GM18858 (cell line): ENCODE results near the gene NKAIN1.
"Not testable (repeated sequence)": the region's sequence is repeated elsewhere in the genome, so short reads cannot be mapped to it uniquely, and the experiment has no call there.

ENCODE experiments used
- ATAC-seq: cut with Tn5 transposase; IDR thresholded peaks from one replicate; pipeline ENCODE4 v1.9.1; 2021; ENCODE audit not compliant: unreplicated experiment

The NKAIN1 gene

GRCh38 chr1:31239653-31240241 lies at the start of gene NKAIN1:
TSS of gene NKAIN1 (minus strand) at chr1:31239887. CDS start at chr1:31239547, 340 bp downstream.
- no peak for ATAC-seq

- ATAC-seq: no peak
Observed at GRCh38 chr1:31289021-31289420, 49.3 kb upstream of the NKAIN1 start.

- ATAC-seq: not testable (repeated sequence)
Observed at GRCh38 chr1:31287791-31288190, 48.1 kb upstream of the NKAIN1 start.

GRCh38 chr1:31282426-31282825 lies 42.7 kb upstream of the NKAIN1 start:
- not testable (repeated sequence) for ATAC-seq

- no peak for ATAC-seq
Observed at GRCh38 chr1:31273619-31274018, 33.9 kb upstream of the NKAIN1 start.

- ATAC-seq: no peak
Observed at GRCh38 chr1:31272369-31272768, 32.7 kb upstream of the NKAIN1 start.

GRCh38 chr1:31266547-31266946 lies 26.9 kb upstream of the NKAIN1 start:
- ATAC-seq: no peak

- ATAC-seq: no peak
Observed at GRCh38 chr1:31264790-31265386, 25.2 kb upstream of the NKAIN1 start.

- ATAC-seq: no peak
Observed at GRCh38 chr1:31263408-31263807, 23.7 kb upstream of the NKAIN1 start.

GRCh38 chr1:31262393-31262792 lies 22.7 kb upstream of the NKAIN1 start:
- not testable (repeated sequence) for ATAC-seq

GRCh38 chr1:31261916-31262315 lies 22.2 kb upstream of the NKAIN1 start:
- ATAC-seq: no peak

GRCh38 chr1:31259746-31260145 lies 20.1 kb upstream of the NKAIN1 start:
- no peak for ATAC-seq

- no peak for ATAC-seq
Observed at GRCh38 chr1:31258581-31258980, 18.9 kb upstream of the NKAIN1 start.

- no peak for ATAC-seq
Observed at GRCh38 chr1:31257213-31257612, 17.5 kb upstream of the NKAIN1 start.

GRCh38 chr1:31249854-31250253 lies 10.2 kb upstream of the NKAIN1 start:
- ATAC-seq: no peak

- ATAC-seq: no peak
Observed at GRCh38 chr1:31248276-31248675, 8.6 kb upstream of the NKAIN1 start.

GRCh38 chr1:31244326-31244725 lies 4.6 kb upstream of the NKAIN1 start:
- ATAC-seq: no peak

- no peak for ATAC-seq
Observed at GRCh38 chr1:31243501-31244286, 4.0 kb upstream of the NKAIN1 start.

- ATAC-seq: no peak
Observed at GRCh38 chr1:31241321-31241720, 1.6 kb upstream of the NKAIN1 start.

GRCh38 chr1:31238986-31239613 lies 587 bp downstream of the NKAIN1 start:
- ATAC-seq: no peak

- ATAC-seq: no peak
Observed at GRCh38 chr1:31238612-31238985, 1.1 kb downstream of the NKAIN1 start.

- ATAC-seq: no peak
Observed at GRCh38 chr1:31234870-31235269, 4.8 kb downstream of the NKAIN1 start.
